ENCODE measurements around the gene ARRDC2.

- TF ChIP-seq CTCF (IDR thresholded peaks at IDR 0.05), result no peak
- TF ChIP-seq POLR2A (IDR thresholded peaks at IDR 0.05), result no peak
Measured at GRCh38 chr19:17967257-17968051, 40.5 kb upstream of the ARRDC2 start.
